DND-41 (cell line): ENCODE results near the gene CNRIP1.

Experiments used
- CTCF ChIP-seq: IDR thresholded peaks from 2 replicates; pipeline ENCODE4 v1.5.1; 2012; ENCODE audit warnings: borderline replicate concordance, low read length, moderate library complexity, mild to moderate bottlenecking; ENCODE audit not compliant: poor library complexity, severe bottlenecking; ENCODE audit errors: extremely low read depth
- EZH2 ChIP-seq: IDR thresholded peaks from 3 replicates; pipeline ENCODE4 v1.6.1; 2012; ENCODE audit warnings: borderline replicate concordance, low read depth, mild to moderate bottlenecking, moderate library complexity, low read length, inconsistent platforms; ENCODE audit not compliant: severe bottlenecking

- TF ChIP-seq EZH2 (no peak), CTCF (no peak)
Observed at GRCh38 chr2:68362749-68363148, 43.0 kb upstream of the CNRIP1 start.
